Tibial artery (tissue), 4 donors: ENCODE results near the gene GPR107.

Experiments used
- DNase-seq, 2 donors: peaks; one replicate each; pipeline ENCODE4 v3.0.0-alpha.2; 2019
- H3K27ac ChIP-seq, 2 donors: fragments of 200-600 bp; sonication (generic) in 1 of 2; 1 replicate in 1 of 2; 2 replicates in 1 of 2; pipeline ENCODE4 v1.5.1; 2018 to 2019; ENCODE audit warnings: mild to moderate bottlenecking in 1 of 2
- H3K27me3 ChIP-seq, 2 donors: fragments of 200-600 bp; sonication (generic) in 1 of 2; one replicate each; pipeline versions ENCODE4 v1.5.1 to v1.6.0; 2016 to 2019
- H3K36me3 ChIP-seq, 3 donors: fragments of 200-600 bp; sonication (generic) in 2 of 3; one replicate each; pipeline ENCODE4 v1.5.1; 2016 to 2019; ENCODE audit warnings: mild to moderate bottlenecking in 2 of 3
- H3K4me1 ChIP-seq, 4 donors: fragments of 200-600 bp; sonication (generic) in 2 of 4; 1 replicate in 3 of 4; 2 replicates in 1 of 4; pipeline ENCODE4 v1.5.1; 2016 to 2019
- H3K4me3 ChIP-seq, 2 donors: fragments of 200-600 bp; sonication (generic) in 1 of 2; 1 replicate in 1 of 2; 2 replicates in 1 of 2; pipeline ENCODE4 v1.5.1; 2018 to 2019; ENCODE audit warnings: mild to moderate bottlenecking in 2 of 2
- H3K9me3 ChIP-seq, 3 donors: fragments of 200-600 bp; sonication (generic) in 1 of 3; one replicate each; pipeline ENCODE4 v1.5.1; 2016 to 2019
- CTCF ChIP-seq, 2 experiments: fragments of 200-600 bp in 1 of 2; fragments of 450-650 bp in 1 of 2; IDR thresholded peaks; one replicate each; pipeline ENCODE4 v1.5.1; 2017 to 2019; ENCODE audit warnings: antibody characterized with exemption in 2 of 2, mild to moderate bottlenecking in 1 of 2, moderate library complexity in 1 of 2
- intact Hi-C: fragments of 100-400 bp; cut with DNase I; formaldehyde crosslinking; loops from one replicate; pipeline ENCODE4 v1.15.0; 2023; ENCODE audit warnings: low total_unique reads

Gene GPR107

GRCh38 chr9:130165579-130165978 lies 111.9 kb downstream of the GPR107 start:
- no peak for DNase-seq
- no peaks in the 10 kb centered on the region for H3K9me3 ChIP-seq
- no peak overlapping the region for H3K27ac ChIP-seq
- no peaks in the 10 kb centered on the region for H3K36me3 ChIP-seq
- H3K4me3 ChIP-seq: no peak overlapping the region
- no peaks in the 10 kb centered on the region for H3K27me3 ChIP-seq
- no peak for TF ChIP-seq CTCF (IDR thresholded peaks at IDR 0.05)
- no peaks in the 10 kb centered on the region for H3K4me1 ChIP-seq
- intact Hi-C loops: no loop called here

GRCh38 chr9:130166399-130166798 lies 112.7 kb downstream of the GPR107 start:
- DNase-seq: no peak
- no peak overlapping the region for H3K27ac ChIP-seq
- intact Hi-C loops: no loop called here
- H3K27me3 ChIP-seq: no peaks in the 10 kb centered on the region
- H3K9me3 ChIP-seq: no peaks in the 10 kb centered on the region
- no peaks in the 10 kb centered on the region for H3K36me3 ChIP-seq
- H3K4me1 ChIP-seq: peaks cover 0 to 2% (median 1%) of the 10 kb centered on the region in 4 donors
- TF ChIP-seq CTCF (IDR thresholded peaks at IDR 0.05): no peak
- no peak overlapping the region for H3K4me3 ChIP-seq

GRCh38 chr9:130167927-130168326 lies 114.2 kb downstream of the GPR107 start:
- intact Hi-C loops: no loop called here
- no peaks in the 10 kb centered on the region for H3K9me3 ChIP-seq
- peaks cover 0 to 10% (median 7%) of the 10 kb centered on the region in 4 donors for H3K4me1 ChIP-seq
- H3K36me3 ChIP-seq: no peaks in the 10 kb centered on the region
- DNase-seq: no peak
- H3K27me3 ChIP-seq: no peaks in the 10 kb centered on the region
- no peak for TF ChIP-seq CTCF (IDR thresholded peaks at IDR 0.05)
- H3K27ac ChIP-seq: no peak overlapping the region
- H3K4me3 ChIP-seq: no peak overlapping the region

GRCh38 chr9:130171226-130172148 lies 117.8 kb downstream of the GPR107 start:
- peak overlapping the region; percentile 58 to 70 for H3K27ac ChIP-seq
- H3K36me3 ChIP-seq: no peaks in the 10 kb centered on the region
- H3K4me3 ChIP-seq: peak overlapping the region; percentile 63 to 94
- no peaks in the 10 kb centered on the region for H3K27me3 ChIP-seq
- peaks cover 0 to 41% (median 32%) of the 10 kb centered on the region in 4 donors for H3K4me1 ChIP-seq
- H3K9me3 ChIP-seq: no peaks in the 10 kb centered on the region
- intact Hi-C loops: loop anchor here (5.0 kb wide), 1 partner anchor 66 kb away; no protein-coding TSS in a partner anchor
- no peak for DNase-seq
- TF ChIP-seq CTCF (IDR thresholded peaks at IDR 0.05): no peak

GRCh38 chr9:130172161-130172857 lies 118.6 kb downstream of the GPR107 start, which contains the start of gene NCS1:
TSS of gene NCS1 (plus strand) at chr9:130172404. CDS start at chr9:130172664, 260 bp downstream.
- Histone ChIP-seq H3K27ac (peak within 1 kb of the TSS; percentile 90 to 95), H3K4me3 (peak within 1 kb of the TSS; percentile 65 to 94), H3K9me3 (no peaks in the 10 kb centered on the region), H3K36me3 (no peaks in the 10 kb centered on the region), H3K4me1 (peaks cover 0 to 49% (median 39%) of the 10 kb centered on the region in 4 donors), H3K27me3 (no peaks in the 10 kb centered on the region)
- TF ChIP-seq CTCF (IDR thresholded peaks at IDR 0.05): no peak
- intact Hi-C loops: loop anchor here (5.0 kb wide), 1 partner anchor 65 kb away; no protein-coding TSS in a partner anchor
- DNase-seq: peak; percentile 71 to 91
